ENCODE data around the gene SH3BP5L. TPM values are rescaled to one million over a fixed set of nuclear protein-coding genes. Genes with fewer than 3 reads are reported as not detected.

Gene SH3BP5L
- total and polyA plus RNA-seq, 2 of the 13 experiments (the other 11 are each of a cell fraction or from before 2014, with no cell fraction given) = 10.3 to 14.9 TPM

DNA sequence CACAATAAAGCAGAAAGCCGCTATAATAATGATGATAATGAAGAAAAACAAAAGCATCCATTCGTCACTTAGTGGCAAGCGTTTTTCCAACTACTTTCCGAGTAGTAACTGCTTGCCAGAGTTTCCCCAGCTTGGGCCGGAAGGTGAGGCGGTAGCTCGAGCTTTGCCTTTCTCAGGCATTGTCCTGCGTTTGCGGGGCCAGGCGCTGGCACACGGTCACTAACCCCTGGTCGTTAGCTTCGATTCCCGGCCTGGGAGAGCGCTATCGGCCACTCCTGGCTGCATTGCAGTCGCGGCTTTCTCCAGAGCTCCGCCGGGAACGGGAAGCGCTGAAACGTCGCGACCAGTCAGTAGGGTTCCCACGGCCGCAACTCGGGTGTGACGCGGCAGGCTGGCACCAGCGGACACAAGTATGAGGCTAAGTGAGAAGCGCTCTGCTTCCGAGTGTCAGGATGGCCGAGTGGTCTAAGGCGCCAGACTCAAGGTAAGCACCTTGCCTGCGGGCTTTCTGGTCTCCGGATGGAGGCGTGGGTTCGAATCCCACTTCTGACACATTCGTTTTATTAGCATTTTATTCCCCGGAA lies 47.8 kb upstream of the SH3BP5L start (continued):
- peak; percentile 67; the same call in 1 of the 2 replicates for TF ChIP-seq ZSCAN21 (CRISPR knock-in tag; IDR thresholded peaks at IDR 0.05; ENCODE audit: borderline replicate concordance)
- peak; percentile 22; the same call in 1 of the 2 replicates for TF ChIP-seq SOX13 (IDR thresholded peaks at IDR 0.05)
- TF ChIP-seq SOX13 (CRISPR knock-in tag; conservative IDR thresholded peaks at IDR 0.05 in 1 of 2, IDR thresholded peaks at IDR 0.05 in 1 of 2) = peak in 1 of 2 experiments; percentile 43; a peak in 2 of 4 replicates
- TF ChIP-seq ZNF180 (CRISPR knock-in tag; IDR thresholded peaks at IDR 0.05; ENCODE audit: borderline replicate concordance, low read depth) = no peak
- TF ChIP-seq ZBTB34 (CRISPR knock-in tag; IDR thresholded peaks at IDR 0.05) = peak; percentile 45; the same call in 1 of the 2 replicates
- 0 out of 2 replicates have a peak, but pooled peaks have one; percentile 50 for TF ChIP-seq ZNF354B (CRISPR knock-in tag; IDR thresholded peaks at IDR 0.05)
- peak; percentile 58; the same call in 1 of the 2 replicates for TF ChIP-seq NR2F2 (IDR thresholded peaks at IDR 0.05; ENCODE audit: borderline replicate concordance, low read depth)
- no peak for TF ChIP-seq ZBTB2 (CRISPR knock-in tag; IDR thresholded peaks at IDR 0.05; ENCODE audit: low read depth)
- TF ChIP-seq KLF13 (CRISPR knock-in tag; IDR thresholded peaks at IDR 0.05) = no peak
- TF ChIP-seq DR1 (CRISPR knock-in tag; IDR thresholded peaks at IDR 0.05) = 0 out of 2 replicates have a peak, but pooled peaks have one; percentile 1
- peak; percentile 36; the same call in 1 of the 2 replicates for TF ChIP-seq RNF2 (conservative IDR thresholded peaks at IDR 0.05; ENCODE audit: low read depth)
- 0 out of 2 replicates have a peak, but pooled peaks have one; percentile 8 for TF ChIP-seq ZNF709 (CRISPR knock-in tag; IDR thresholded peaks at IDR 0.05)
- no peak for TF ChIP-seq MBNL3 (CRISPR knock-in tag; conservative IDR thresholded peaks at IDR 0.05)
- TF ChIP-seq HES4 (CRISPR knock-in tag; IDR thresholded peaks at IDR 0.05; ENCODE audit: borderline replicate concordance) = no peak
- TF ChIP-seq ZNF496 (CRISPR knock-in tag; IDR thresholded peaks at IDR 0.05; ENCODE audit: insufficient replicate concordance) = no peak
- TF ChIP-seq, protein P1, sequence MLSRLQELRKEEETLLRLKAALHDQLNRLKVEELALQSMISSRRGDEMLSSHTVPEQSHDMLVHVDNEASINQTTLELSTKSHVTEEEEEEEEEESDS (CRISPR knock-in tag; IDR thresholded peaks at IDR 0.05; ENCODE audit: borderline replicate concordance) = 0 out of 2 replicates have a peak, but pooled peaks have one; percentile 5
- TF ChIP-seq IRF2 (CRISPR knock-in tag; IDR thresholded peaks at IDR 0.05) = 0 out of 2 replicates have a peak, but pooled peaks have one; percentile 55
- TF ChIP-seq ZNF605 (CRISPR knock-in tag; IDR thresholded peaks at IDR 0.05) = no peak; the same call in 1 of the 2 replicates
- TF ChIP-seq TARDBP (CRISPR knock-in tag; IDR thresholded peaks at IDR 0.05) = peak; percentile 63; the same call in 1 of the 2 replicates
- peak; percentile 66 for TF ChIP-seq KMT2A (CRISPR knock-in tag; IDR thresholded peaks at IDR 0.05)
- peak; percentile 47; the same call in 1 of the 2 replicates for TF ChIP-seq NFE2L1 (CRISPR knock-in tag; IDR thresholded peaks at IDR 0.05; ENCODE audit: borderline replicate concordance)
- TF ChIP-seq ZNF430 (CRISPR knock-in tag; IDR thresholded peaks at IDR 0.05) = peak; percentile 64
- TF ChIP-seq ZBTB7A (CRISPR knock-in tag; IDR thresholded peaks at IDR 0.05) = 0 out of 2 replicates have a peak, but pooled peaks have one; percentile 9
- peak; percentile 74; the same call in 1 of the 2 replicates for TF ChIP-seq ZNF678 (CRISPR knock-in tag; IDR thresholded peaks at IDR 0.05)
- TF ChIP-seq, protein P2, sequence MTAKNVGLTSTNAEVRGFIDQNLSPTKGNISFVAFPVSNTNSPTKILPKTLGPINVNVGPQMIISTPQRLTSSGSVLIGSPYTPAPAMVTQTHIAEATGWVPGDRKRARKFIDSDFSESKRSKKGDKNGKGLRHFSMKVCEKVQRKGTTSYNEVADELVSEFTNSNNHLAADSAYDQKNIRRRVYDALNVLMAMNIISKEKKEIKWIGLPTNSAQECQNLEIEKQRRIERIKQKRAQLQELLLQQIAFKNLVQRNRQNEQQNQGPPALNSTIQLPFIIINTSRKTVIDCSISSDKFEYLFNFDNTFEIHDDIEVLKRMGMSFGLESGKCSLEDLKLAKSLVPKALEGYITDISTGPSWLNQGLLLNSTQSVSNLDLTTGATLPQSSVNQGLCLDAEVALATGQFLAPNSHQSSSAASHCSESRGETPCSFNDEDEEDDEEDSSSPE (CRISPR knock-in tag; IDR thresholded peaks at IDR 0.05) = 0 out of 2 replicates have a peak, but pooled peaks have one; percentile 21
- TF ChIP-seq ZMYM3 (CRISPR knock-in tag; IDR thresholded peaks at IDR 0.05) = no peak
- peak; percentile 88 for TF ChIP-seq ZNF317 (CRISPR knock-in tag; IDR thresholded peaks at IDR 0.05)
